Measurements from ENCODE around the gene LCN9. TPM values are rescaled to one million over a fixed set of nuclear protein-coding genes. Genes with fewer than 3 reads are reported as not detected.

Gene LCN9
- total and polyA plus RNA-seq, 7 donors, result not detected

- 62 to 84% methylated on average over 9 of the region's 9 CpGs for WGBS, 2 donors
- intact Hi-C loops (cut with DNase I), result no loop called here
- peaks cover 0 to 17% (median 12%) of the 10 kb centered on the region in 4 donors for H3K4me1 ChIP-seq
- peaks cover 19 to 68% (median 62%) of the 10 kb centered on the region in 3 donors for H3K27me3 ChIP-seq
- no peak overlapping the region for H3K4me3 ChIP-seq
- no peak overlapping the region for H3K27ac ChIP-seq
- H3K9me3 ChIP-seq, result no peaks in the 10 kb centered on the region
- DNase-seq, result no peak
- TF ChIP-seq POLR2A (IDR thresholded peaks at IDR 0.05) (no peak), POLR2AphosphoS5 (IDR thresholded peaks at IDR 0.05) (no peak)
- H3K36me3 ChIP-seq, result no peaks in the 10 kb centered on the region
These were observed 43.2 kb downstream of the LCN9 start for GRCh38 chr9:135706288-135706687.

GRCh38 chr9:135707252-135708138 is 44.4 kb downstream of the LCN9 start:
- peaks cover 0 to 5% (median 2%) of the 10 kb centered on the region in 4 donors for H3K4me1 ChIP-seq
- 38 to 56% methylated on average over 23 of the region's 23 CpGs for WGBS, 2 donors
- H3K9me3 ChIP-seq, result no peaks in the 10 kb centered on the region
- no peak overlapping the region for H3K27ac ChIP-seq
- DNase-seq, result no peak
- no peak for TF ChIP-seq EP300 (IDR thresholded peaks at IDR 0.05)
- no peak for TF ChIP-seq CTCF (IDR thresholded peaks at IDR 0.05)
- no peak for TF ChIP-seq POLR2AphosphoS5 (IDR thresholded peaks at IDR 0.05)
- TF ChIP-seq POLR2A (IDR thresholded peaks at IDR 0.05), result no peak
- H3K36me3 ChIP-seq, result no peaks in the 10 kb centered on the region
- no peak overlapping the region for H3K4me3 ChIP-seq
- intact Hi-C loops (cut with DNase I), result no loop called here
- H3K27me3 ChIP-seq, result peaks cover 10 to 63% (median 51%) of the 10 kb centered on the region in 3 donors

- peaks cover 7 to 63% (median 51%) of the 10 kb centered on the region in 3 donors for H3K27me3 ChIP-seq
- intact Hi-C loops (cut with DNase I), result no loop called here
- no peak overlapping the region for H3K4me3 ChIP-seq
These were observed 45.1 kb downstream of the LCN9 start for GRCh38 chr9:135708164-135708563.

GRCh38 chr9:135711391-135711790 is 48.3 kb downstream of the LCN9 start:
- DNase-seq, result no peak
- no peaks in the 10 kb centered on the region for H3K36me3 ChIP-seq
- intact Hi-C loops (cut with DNase I), result no loop called here
- no peak for TF ChIP-seq POLR2AphosphoS5 (IDR thresholded peaks at IDR 0.05)
- TF ChIP-seq CTCF (IDR thresholded peaks at IDR 0.05), result no peak
- H3K27me3 ChIP-seq, result peaks cover 0 to 61% (median 48%) of the 10 kb centered on the region in 3 donors
- 66 to 76% methylated on average over 12 of the region's 12 CpGs for WGBS, 2 donors
- no peak overlapping the region for H3K27ac ChIP-seq
- H3K4me1 ChIP-seq, result no peaks in the 10 kb centered on the region
- no peaks in the 10 kb centered on the region for H3K9me3 ChIP-seq
- H3K4me3 ChIP-seq, result no peak overlapping the region

More at GRCh38 chr9:135708164-135708563, 45.1 kb downstream of the LCN9 start:
- Histone ChIP-seq H3K27ac (no peak overlapping the region), H3K4me1 (no peaks in the 10 kb centered on the region), H3K36me3 (no peaks in the 10 kb centered on the region), H3K9me3 (no peaks in the 10 kb centered on the region)
- DNase-seq, result no peak
- TF ChIP-seq EP300 (IDR thresholded peaks at IDR 0.05) (no peak), CTCF (IDR thresholded peaks at IDR 0.05) (no peak), POLR2AphosphoS5 (IDR thresholded peaks at IDR 0.05) (no peak), POLR2A (IDR thresholded peaks at IDR 0.05) (no peak)
- WGBS, 2 donors, result 73 to 82% methylated on average over 4 of the region's 4 CpGs

GRCh38 chr9:135711881-135712280 is 48.8 kb downstream of the LCN9 start:
- Histone ChIP-seq H3K36me3 (no peaks in the 10 kb centered on the region), H3K27ac (no peak overlapping the region), H3K27me3 (peaks cover 0 to 61% (median 48%) of the 10 kb centered on the region in 3 donors), H3K4me1 (no peaks in the 10 kb centered on the region), H3K4me3 (no peak overlapping the region), H3K9me3 (no peaks in the 10 kb centered on the region)
- WGBS, 2 donors, result 78 to 79% methylated on average over 10 of the region's 10 CpGs
- intact Hi-C loops (cut with DNase I), result no loop called here
- TF ChIP-seq POLR2A (IDR thresholded peaks at IDR 0.05) (no peak), CTCF (IDR thresholded peaks at IDR 0.05) (no peak), EP300 (IDR thresholded peaks at IDR 0.05) (no peak), POLR2AphosphoS5 (IDR thresholded peaks at IDR 0.05) (no peak)
- no peak for DNase-seq
